ENCODE measurements around the gene FBXW4. TPM values are rescaled to one million over a fixed set of nuclear protein-coding genes. Genes with fewer than 3 reads are reported as not detected.
A peak's percentile ranks its signal among the peaks of the same experiment; 100 is the strongest.

FBXW4 gene
- total and polyA plus RNA-seq, 2 of the 8 experiments (the other 6 are each of a cell fraction or from before 2014, with no cell fraction given): 29.0 to 32.8 TPM

- 82% methylated on average over 10 of the region's 10 CpGs; no CpG with 5 or more reads in 1 of the 2 experiments for WGBS, 2 experiments (ENCODE audit: extremely low coverage in 1 of 2, insufficient coverage in 1 of 2, insufficient read length in 1 of 2, insufficient replicate concordance in 2 of 2, low coverage in 1 of 2, low lambda C conversion rate in 2 of 2, missing lambda C conversion rate in 1 of 2)
- Histone ChIP-seq H4K91ac (replicated peaks; ENCODE audit: insufficient read length, low read length) (no peak overlapping the region), H3K4me3 (ENCODE audit: extremely low read depth in 1 of 4, insufficient read depth in 2 of 4, low read depth in 3 of 4, low read length in 4 of 4) (peak overlapping the region; percentile 74 to 93 (median 81); a peak in 7 of 8 replicates), H2BK20ac (ENCODE audit: low read length) (no peak overlapping the region), H3K79me1 (ENCODE audit: low read depth, low read length) (no peaks in the 10 kb centered on the region), H2BK120ac (replicated peaks; ENCODE audit: low read depth, low read length) (no peak overlapping the region), H4K20me1 (replicated peaks in 1 of 2; ENCODE audit: control insufficient read depth in 1 of 2, insufficient read depth in 2 of 2, low read length in 2 of 2) (peaks cover 0 to 2% of the 10 kb centered on the region in 2 experiments), H2BK12ac (ENCODE audit: low read depth, low read length) (no peak overlapping the region), H4K5ac (ENCODE audit: insufficient read length, low read depth, low read length) (peak overlapping the region; percentile 0), H3K79me2 (ENCODE audit: control insufficient read depth in 1 of 2, insufficient read depth in 2 of 2, low read length in 2 of 2) (peaks cover 2 to 19% of the 10 kb centered on the region in 2 experiments; a peak in 3 of 4 replicates), H3K23ac (ENCODE audit: insufficient read length) (no peak overlapping the region), H3K23me2 (ENCODE audit: low read depth, low read length) (peaks cover 11% of the 10 kb centered on the region), H2AK5ac (ENCODE audit: low read depth, low read length) (no peak overlapping the region), H4K8ac (ENCODE audit: extremely low read depth, insufficient read depth, low read length) (peak overlapping the region; percentile 98; the same call in 1 of the 2 replicates), H3K18ac (ENCODE audit: extremely low read depth, low read length) (0 out of 2 replicates have a peak overlapping the region, but pooled peaks have one; percentile 1), H2AFZ (ENCODE audit: low read length) (peak overlapping the region; percentile 79; the same call in 1 of the 2 replicates), H3K4ac (replicated peaks; ENCODE audit: insufficient read length, low read depth, low read length) (no peak overlapping the region), H3K4me2 (ENCODE audit: insufficient read depth in 1 of 2, low read depth in 2 of 2, low read length in 2 of 2) (peak overlapping the region; percentile 87 to 88), H3K9ac (replicated peaks in 1 of 4; ENCODE audit: extremely low read depth in 1 of 4, low read depth in 3 of 4, low read length in 3 of 4) (no peak overlapping the region), H3K27me3 (replicated peaks in 1 of 4; ENCODE audit: control insufficient read depth in 3 of 4, extremely low read depth in 1 of 4, insufficient read depth in 3 of 4, low read length in 3 of 4) (no peaks in the 10 kb centered on the region), H3K56ac (replicated peaks; ENCODE audit: insufficient read length, low read depth, low read length) (no peak overlapping the region), H3K27ac (ENCODE audit: low read depth, low read length) (no peak overlapping the region), H3K4me1 (replicated peaks in 1 of 4; ENCODE audit: control insufficient read depth in 3 of 4, insufficient read depth in 4 of 4, low read length in 3 of 4) (peaks cover 3 to 11% (median 3%) of the 10 kb centered on the region in 4 experiments; a peak in 5 of 7 replicates), H2BK15ac (ENCODE audit: low read length) (no peak overlapping the region), H3K14ac (ENCODE audit: insufficient read length) (no peak overlapping the region), H3K9me3 (ENCODE audit: insufficient read depth in 2 of 2, low read depth in 1 of 2, low read length in 1 of 2) (no peaks in the 10 kb centered on the region), H3K36me3 (ENCODE audit: control insufficient read depth in 2 of 4, insufficient read depth in 4 of 4, low read length in 3 of 4) (no peaks in the 10 kb centered on the region), H2BK5ac (ENCODE audit: low read depth, low read length) (no peak overlapping the region)
- no peak for DNase-seq (ENCODE audit: low read depth in 1 of 2, low spot score in 2 of 2)
- FAIRE-seq: no peak
- CTCF ChIA-PET (ENCODE audit: partially characterized antibody): interaction anchor here (0.9 to 1.3 kb wide), 3 partner anchors 9 to 85 kb away, joined by 3 to 5 read pairs (median 3); no protein-coding TSS in a partner anchor
- POLR2A ChIA-PET (ENCODE audit: partially characterized antibody): interaction anchor here (0.8 to 2.7 kb wide), 7 partner anchors 11 to 123 kb away, joined by 3 to 12 read pairs (median 4); partner anchors contain the start of gene OGA
- no peak for TF ChIP-seq GTF2F1 (IDR thresholded peaks at IDR 0.05; ENCODE audit: borderline replicate concordance, low read depth, low read length)
- TF ChIP-seq, protein P1, sequence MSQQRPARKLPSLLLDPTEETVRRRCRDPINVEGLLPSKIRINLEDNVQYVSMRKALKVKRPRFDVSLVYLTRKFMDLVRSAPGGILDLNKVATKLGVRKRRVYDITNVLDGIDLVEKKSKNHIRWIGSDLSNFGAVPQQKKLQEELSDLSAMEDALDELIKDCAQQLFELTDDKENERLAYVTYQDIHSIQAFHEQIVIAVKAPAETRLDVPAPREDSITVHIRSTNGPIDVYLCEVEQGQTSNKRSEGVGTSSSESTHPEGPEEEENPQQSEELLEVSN (IDR thresholded peaks at IDR 0.05): 0 out of 2 replicates have a peak, but pooled peaks have one; percentile 42
Observed at GRCh38 chr10:101695404-101695890, 477 bp upstream of the FBXW4 start.

All from H1 (cell line).